ENCODE measurements around the gene ALDH1L1.

GRCh38 chr3:126106336-126107202, 73.8 kb downstream of the ALDH1L1 start:
- TF ChIP-seq EZH2 (IDR thresholded peaks at IDR 0.05; ENCODE audit: low read depth, low read length, severe bottlenecking) (no peak), ATF2 (IDR thresholded peaks at IDR 0.05; ENCODE audit: low read length) (no peak)
